DND-41 (cell line): Measurements from ENCODE around the gene KIAA0040.

Experiments
- ATAC-seq: fragments of 200-7000 bp; cut with Tn5 transposase; 3 replicates; pipeline ENCODE4 v1.9.1; 2021; ENCODE audit warnings: low read depth; ENCODE audit not compliant: insufficient read depth
- DNase-seq: peaks from one replicate; pipeline ENCODE4 v3.0.0-alpha.2; 2020
- H2AFZ ChIP-seq: 2 replicates; pipeline ENCODE4 v1.6.0; 2012; ENCODE audit warnings: low read depth, low read length
- H3K27ac ChIP-seq: 2 replicates; pipeline ENCODE4 v1.5.1; 2012; ENCODE audit warnings: low read length, inconsistent platforms
- H3K27me3 ChIP-seq: fragments of 200-600 bp; sonication (generic); 2 replicates; pipeline ENCODE4 v1.6.0; 2012; ENCODE audit warnings: low read length, mild to moderate bottlenecking, inconsistent platforms; ENCODE audit not compliant: insufficient read depth, poor library complexity
- H3K36me3 ChIP-seq: 2 replicates; pipeline ENCODE4 v1.5.1; 2012; ENCODE audit warnings: low read length, inconsistent platforms; ENCODE audit not compliant: insufficient read depth
- H3K4me1 ChIP-seq: 2 replicates; pipeline ENCODE4 v1.5.1; 2012; ENCODE audit warnings: mild to moderate bottlenecking, low read length; ENCODE audit not compliant: insufficient read depth
- H3K4me2 ChIP-seq: 2 replicates; pipeline ENCODE4 v1.6.0; 2012; ENCODE audit warnings: mild to moderate bottlenecking, moderate library complexity, low read length, inconsistent platforms; ENCODE audit not compliant: insufficient read depth
- H3K4me3 ChIP-seq, 2 experiments: fragments of 200-600 bp in 1 of 2; shearing (Covaris generic) in 1 of 2; 2 replicates each; pipeline ENCODE4 v1.5.1; 2012 to 2016; ENCODE audit warnings: inconsistent platforms in 2 of 2, low read length in 2 of 2, mild to moderate bottlenecking in 2 of 2, low read depth in 1 of 2, moderate library complexity in 1 of 2
- H3K79me2 ChIP-seq: 2 replicates; pipeline ENCODE4 v1.6.0; 2012; ENCODE audit warnings: low read length, inconsistent platforms; ENCODE audit not compliant: insufficient read depth
- H3K9ac ChIP-seq: 2 replicates; pipeline ENCODE4 v1.6.0; 2012; ENCODE audit warnings: low read depth, mild to moderate bottlenecking, inconsistent platforms, low read length, moderate library complexity
- H3K9me3 ChIP-seq: 2 replicates; pipeline ENCODE4 v1.5.1; 2012; ENCODE audit warnings: low read length, moderate library complexity, mild to moderate bottlenecking, inconsistent platforms; ENCODE audit not compliant: insufficient read depth, severe bottlenecking
- H4K20me1 ChIP-seq: 2 replicates; pipeline ENCODE4 v1.6.0; 2012; ENCODE audit warnings: low read length; ENCODE audit not compliant: insufficient read depth
- CTCF ChIP-seq: IDR thresholded peaks from 2 replicates; pipeline ENCODE4 v1.5.1; 2012; ENCODE audit warnings: borderline replicate concordance, low read length, moderate library complexity, mild to moderate bottlenecking; ENCODE audit not compliant: poor library complexity, severe bottlenecking; ENCODE audit errors: extremely low read depth
- EZH2 ChIP-seq: IDR thresholded peaks from 3 replicates; pipeline ENCODE4 v1.6.1; 2012; ENCODE audit warnings: borderline replicate concordance, low read depth, mild to moderate bottlenecking, moderate library complexity, low read length, inconsistent platforms; ENCODE audit not compliant: severe bottlenecking

Gene KIAA0040

GRCh38 chr1:175211656-175212055 is 19.1 kb upstream of the KIAA0040 start:
- no peak overlapping the region for H2AFZ ChIP-seq
- no peaks in the 10 kb centered on the region for H3K27me3 ChIP-seq
- 0 out of 2 replicates have a peak, but pooled peaks cover 3% of the 10 kb centered on the region for H4K20me1 ChIP-seq
- DNase-seq, result no peak
- no peak for TF ChIP-seq EZH2
- TF ChIP-seq CTCF, result no peak
- H3K79me2 ChIP-seq, result no peaks in the 10 kb centered on the region
- no peak overlapping the region for H3K9ac ChIP-seq
- ATAC-seq, result no peak
- no peaks in the 10 kb centered on the region for H3K36me3 ChIP-seq
- H3K4me2 ChIP-seq, result no peak overlapping the region
- H3K27ac ChIP-seq, result no peak overlapping the region
- H3K4me1 ChIP-seq, result peaks cover 54% of the 10 kb centered on the region
- no peak overlapping the region for H3K4me3 ChIP-seq
- H3K9me3 ChIP-seq, result no peaks in the 10 kb centered on the region

GRCh38 chr1:175210744-175211143 is 18.2 kb upstream of the KIAA0040 start:
- H3K4me2 ChIP-seq, result peak overlapping the region; percentile 62
- H2AFZ ChIP-seq, result no peak overlapping the region

GRCh38 chr1:175209493-175209921 is 16.9 kb upstream of the KIAA0040 start:
- Histone ChIP-seq H3K4me1 (peaks cover 54% of the 10 kb centered on the region), H3K4me3 (peak overlapping the region in 1 of 2 experiments; percentile 34; a peak in 1 of 4 replicates), H4K20me1 (0 out of 2 replicates have a peak, but pooled peaks cover 3% of the 10 kb centered on the region), H3K27me3 (no peaks in the 10 kb centered on the region), H3K79me2 (no peaks in the 10 kb centered on the region), H3K27ac (peak overlapping the region; percentile 80), H2AFZ (no peak overlapping the region), H3K4me2 (peak overlapping the region; percentile 62), H3K36me3 (no peaks in the 10 kb centered on the region), H3K9ac (0 out of 2 replicates have a peak overlapping the region, but pooled peaks have one; percentile 1), H3K9me3 (no peaks in the 10 kb centered on the region)
- no peak for TF ChIP-seq EZH2
- TF ChIP-seq CTCF, result no peak
- DNase-seq (peak; percentile 22), ATAC-seq (peak; percentile 69)

More at GRCh38 chr1:175210744-175211143, 18.2 kb upstream of the KIAA0040 start:
- no peaks in the 10 kb centered on the region for H3K36me3 ChIP-seq
- TF ChIP-seq EZH2 (no peak), CTCF (no peak)
- no peaks in the 10 kb centered on the region for H3K9me3 ChIP-seq
- DNase-seq, result no peak
- no peaks in the 10 kb centered on the region for H3K79me2 ChIP-seq
- no peak overlapping the region for H3K27ac ChIP-seq
- no peak overlapping the region for H3K9ac ChIP-seq
- H4K20me1 ChIP-seq, result 0 out of 2 replicates have a peak, but pooled peaks cover 3% of the 10 kb centered on the region
- ATAC-seq, result no peak
- H3K27me3 ChIP-seq, result no peaks in the 10 kb centered on the region
- H3K4me1 ChIP-seq, result peaks cover 54% of the 10 kb centered on the region
- no peak overlapping the region for H3K4me3 ChIP-seq
